H1 (cell line): Measurements from ENCODE around the gene PPCDC. TPM values are rescaled to one million over a fixed set of nuclear protein-coding genes. Genes with fewer than 3 reads are reported as not detected.

ENCODE experiments used
- CTCF ChIA-PET: fragments of 300-600 bp; sonication (Branson Sonifier 250); formaldehyde crosslinking; loops from one replicate; lab custom pipeline; 2021; ENCODE audit not compliant: partially characterized antibody; lab: Charles Lee
- POLR2A ChIA-PET: fragments of 300-600 bp; sonication (Branson Sonifier 250); formaldehyde crosslinking; loops from one replicate; lab custom pipeline; 2021; ENCODE audit warnings: inconsistent platforms; ENCODE audit not compliant: partially characterized antibody; lab: Charles Lee
- DNase-seq, 2 experiments: peaks; one replicate each; pipeline versions ENCODE4 v3.0.0 to v3.0.0-alpha.2; 2010 to 2022; ENCODE audit warnings: low spot score in 2 of 2, low read depth in 1 of 2, mixed read lengths in 1 of 2
- FAIRE-seq: peaks from 2 replicates; lab custom pipeline; 2011; peaks lifted over from hg19 to GRCh38; lab: Jason Lieb, UNC
- H2AFZ ChIP-seq: 2 replicates; pipeline ENCODE4 v1.8.1; 2012; ENCODE audit warnings: low read length, inconsistent platforms
- H2AK5ac ChIP-seq: 2 replicates; pipeline ENCODE4 v1.6.1; 2013; ENCODE audit warnings: low read depth, low read length
- H2BK120ac ChIP-seq: replicated peaks from 2 replicates; pipeline ENCODE3; 2013; ENCODE audit warnings: low read depth, low read length, inconsistent platforms
- H2BK12ac ChIP-seq: 2 replicates; pipeline ENCODE4 v1.6.1; 2013; ENCODE audit warnings: low read depth, low read length
- H2BK15ac ChIP-seq: 2 replicates; pipeline ENCODE4 v1.6.1; 2013; ENCODE audit warnings: low read length
- H2BK20ac ChIP-seq: 2 replicates; pipeline ENCODE4 v1.6.1; 2013; ENCODE audit warnings: low read length
- H2BK5ac ChIP-seq: 2 replicates; pipeline ENCODE4 v1.6.1; 2013; ENCODE audit warnings: low read depth, low read length
- H3K14ac ChIP-seq: 2 replicates; pipeline ENCODE4 v1.6.1; 2013; ENCODE audit warnings: inconsistent platforms; ENCODE audit not compliant: insufficient read length
- H3K18ac ChIP-seq: 2 replicates; pipeline ENCODE4 v1.6.1; 2013; ENCODE audit warnings: low read length; ENCODE audit errors: extremely low read depth
- H3K23ac ChIP-seq: 2 replicates; pipeline ENCODE4 v1.6.1; 2013; ENCODE audit warnings: inconsistent platforms; ENCODE audit not compliant: insufficient read length
- H3K23me2 ChIP-seq: 2 replicates; pipeline ENCODE4 v1.6.1; 2013; ENCODE audit warnings: low read depth, low read length
- H3K27ac ChIP-seq: 2 replicates; pipeline ENCODE4 v1.6.1; 2011; ENCODE audit warnings: low read depth, low read length, inconsistent platforms
- H3K27me3 ChIP-seq, 4 experiments: replicated peaks in 1 of 4; 1 replicate in 1 of 4; 2 replicates in 3 of 4; pipeline versions ENCODE4 v1.6.1 to v1.8.1; 2011 to 2013; ENCODE audit warnings: low read length in 3 of 4, mild to moderate bottlenecking in 3 of 4, inconsistent platforms in 2 of 4, mixed read lengths in 2 of 4, moderate library complexity in 1 of 4; ENCODE audit not compliant: control insufficient read depth in 3 of 4, insufficient read depth in 3 of 4; ENCODE audit errors: extremely low read depth in 1 of 4
- H3K36me3 ChIP-seq, 4 experiments: 2 replicates each; pipeline versions ENCODE4 v1.6.1 to v1.8.1; 2011 to 2013; ENCODE audit warnings: mild to moderate bottlenecking in 4 of 4, low read length in 3 of 4, moderate library complexity in 2 of 4, control low read depth in 1 of 4, inconsistent platforms in 1 of 4; ENCODE audit not compliant: insufficient read depth in 4 of 4, control insufficient read depth in 2 of 4
- H3K4ac ChIP-seq: replicated peaks from 2 replicates; pipeline ENCODE3; 2013; ENCODE audit warnings: low read length, low read depth, mixed read lengths, inconsistent platforms; ENCODE audit not compliant: insufficient read length
- H3K4me1 ChIP-seq, 4 experiments: replicated peaks in 1 of 4; 1 replicate in 1 of 4; 2 replicates in 3 of 4; pipeline versions ENCODE4 v1.6.1 to v1.8.1; 2011 to 2013; ENCODE audit warnings: low read length in 3 of 4, inconsistent platforms in 2 of 4, mixed read lengths in 1 of 4; ENCODE audit not compliant: insufficient read depth in 4 of 4, control insufficient read depth in 3 of 4
- H3K4me2 ChIP-seq, 2 experiments: 2 replicates each; pipeline versions ENCODE4 v1.6.1 to v1.8.1; 2011 to 2013; ENCODE audit warnings: low read depth in 2 of 2, low read length in 2 of 2, control low read depth in 1 of 2, inconsistent platforms in 1 of 2, mild to moderate bottlenecking in 1 of 2; ENCODE audit not compliant: insufficient read depth in 1 of 2
- H3K4me3 ChIP-seq, 4 experiments: fragments of 200-600, 300-600 bp in 1 of 4; sonication (generic), shearing (Covaris generic), sonication (Bioruptor Twin) in 1 of 4; 2 replicates each; pipeline versions ENCODE4 v1.5.1 to v1.8.1; 2011 to 2016; ENCODE audit warnings: low read length in 4 of 4, low read depth in 3 of 4, control low read depth in 2 of 4, inconsistent platforms in 2 of 4, mild to moderate bottlenecking in 2 of 4, mixed read lengths in 1 of 4, moderate library complexity in 1 of 4; ENCODE audit not compliant: insufficient read depth in 2 of 4; ENCODE audit errors: extremely low read depth in 1 of 4
- H3K56ac ChIP-seq: replicated peaks from 2 replicates; pipeline ENCODE3; 2013; ENCODE audit warnings: low read depth, mild to moderate bottlenecking, mixed read lengths, low read length, inconsistent platforms; ENCODE audit not compliant: insufficient read length
- H3K79me1 ChIP-seq: 2 replicates; pipeline ENCODE4 v1.6.1; 2013; ENCODE audit warnings: low read depth, low read length, control low read depth
- H3K79me2 ChIP-seq, 2 experiments: 2 replicates each; pipeline versions ENCODE4 v1.6.1 to v1.8.1; 2012 to 2013; ENCODE audit warnings: low read length in 2 of 2, mild to moderate bottlenecking in 2 of 2, inconsistent platforms in 1 of 2; ENCODE audit not compliant: insufficient read depth in 2 of 2, control insufficient read depth in 1 of 2
- H3K9ac ChIP-seq, 4 experiments: replicated peaks in 1 of 4; 1 replicate in 1 of 4; 2 replicates in 3 of 4; pipeline versions ENCODE4 v1.6.1 to v1.8.1; 2011 to 2013; ENCODE audit warnings: low read depth in 3 of 4, low read length in 3 of 4, control low read depth in 2 of 4, mild to moderate bottlenecking in 2 of 4, moderate library complexity in 2 of 4, inconsistent platforms in 1 of 4; ENCODE audit errors: extremely low read depth in 1 of 4
- H3K9me3 ChIP-seq, 2 experiments: 2 replicates each; pipeline versions ENCODE4 v1.6.1 to v1.8.1; 2012 to 2013; ENCODE audit warnings: mild to moderate bottlenecking in 2 of 2, moderate library complexity in 2 of 2, control low read depth in 1 of 2, inconsistent platforms in 1 of 2, low read depth in 1 of 2, low read length in 1 of 2, mixed read lengths in 1 of 2; ENCODE audit not compliant: insufficient read depth in 2 of 2
- H4K20me1 ChIP-seq, 2 experiments: replicated peaks in 1 of 2; 2 replicates each; pipeline versions ENCODE3 to v1.8.1; 2011 to 2013; ENCODE audit warnings: inconsistent platforms in 2 of 2, low read length in 2 of 2, mild to moderate bottlenecking in 1 of 2; ENCODE audit not compliant: insufficient read depth in 2 of 2, control insufficient read depth in 1 of 2
- H4K5ac ChIP-seq: 2 replicates; pipeline ENCODE4 v1.6.1; 2013; ENCODE audit warnings: low read length, low read depth, mixed read lengths, inconsistent platforms; ENCODE audit not compliant: insufficient read length
- H4K8ac ChIP-seq: 2 replicates; pipeline ENCODE4 v1.8.0; 2013; ENCODE audit warnings: mild to moderate bottlenecking, moderate library complexity, low read length, inconsistent platforms; ENCODE audit not compliant: insufficient read depth; ENCODE audit errors: extremely low read depth
- H4K91ac ChIP-seq: replicated peaks from 2 replicates; pipeline ENCODE3; 2013; ENCODE audit warnings: low read length, mixed read lengths, inconsistent platforms; ENCODE audit not compliant: insufficient read length
- ASH2L ChIP-seq: fragments of 200-600, 300-600 bp; sonication (generic); IDR thresholded peaks from one replicate; pipeline ENCODE4 v1.7.1; 2017; ENCODE audit warnings: low read length
- CHD1 ChIP-seq: IDR thresholded peaks from 2 replicates; pipeline ENCODE4 v1.6.1; 2012; ENCODE audit warnings: low read depth, low read length, improper control_type of control experiment
- EP300 ChIP-seq, 2 experiments: IDR thresholded peaks; 1 replicate in 1 of 2; 2 replicates in 1 of 2; pipeline ENCODE4 v1.6.1; 2011 to 2012; ENCODE audit warnings: low read depth in 2 of 2, low read length in 2 of 2, mild to moderate bottlenecking in 2 of 2, borderline replicate concordance in 1 of 2, inconsistent platforms in 1 of 2, moderate library complexity in 1 of 2
- EZH2 ChIP-seq: fragments of 200-600 bp; sonication (generic); IDR thresholded peaks from 2 replicates; pipeline ENCODE4 v1.7.1; 2012; ENCODE audit warnings: low read depth, mild to moderate bottlenecking, moderate library complexity, low read length, inconsistent platforms; ENCODE audit not compliant: severe bottlenecking
- HDAC6 ChIP-seq: IDR thresholded peaks from one replicate; pipeline ENCODE4 v1.7.1; 2012; ENCODE audit warnings: low read depth, mild to moderate bottlenecking, inconsistent platforms, low read length, moderate library complexity
- KDM1A ChIP-seq: fragments of 200-600, 300-600 bp; sonication (generic); IDR thresholded peaks from 2 replicates; pipeline ENCODE4 v1.7.1; 2016; ENCODE audit warnings: mild to moderate bottlenecking, low read length, borderline replicate concordance
- NRF1 ChIP-seq: IDR thresholded peaks from 2 replicates; pipeline ENCODE4 v1.6.1; 2011; ENCODE audit warnings: mild to moderate bottlenecking, low read depth, low read length, improper control_type of control experiment
- POU5F1 ChIP-seq: IDR thresholded peaks from 2 replicates; pipeline ENCODE4 v1.6.1; 2011; ENCODE audit warnings: low read depth, mild to moderate bottlenecking, low read length, moderate library complexity
- RBBP5 ChIP-seq: IDR thresholded peaks from 2 replicates; pipeline ENCODE4 v1.7.1; 2012; ENCODE audit warnings: low read depth, mild to moderate bottlenecking, inconsistent platforms, low read length, moderate library complexity, borderline replicate concordance
- SAP30 ChIP-seq: fragments of 300-600 bp; sonication (generic); IDR thresholded peaks from 2 replicates; pipeline ENCODE4 v1.7.1; 2012; ENCODE audit warnings: low read length, moderate library complexity, mild to moderate bottlenecking, inconsistent platforms; ENCODE audit not compliant: insufficient read depth, insufficient replicate concordance
- SP1 ChIP-seq: IDR thresholded peaks from 2 replicates; pipeline ENCODE4 v1.6.1; 2011; ENCODE audit warnings: low read depth, low read length
- TAF7 ChIP-seq: optimal IDR thresholded peaks from 2 replicates; pipeline ENCODE3; 2011; ENCODE audit warnings: low read depth, mild to moderate bottlenecking, inconsistent platforms, low read length, moderate library complexity, borderline replicate concordance
- USF2 ChIP-seq: IDR thresholded peaks from 2 replicates; pipeline ENCODE4 v1.6.1; 2011; ENCODE audit warnings: low read length, improper control_type of control experiment
- WGBS, 2 experiments: shearing (Covaris generic) in 1 of 2; methylation state at CpG; one replicate each; pipeline versions ENCODE4 v1.1.6 to v1.1.7; 2013 to 2015; ENCODE audit warnings: low lambda C conversion rate in 2 of 2, mixed read lengths in 2 of 2, inconsistent platforms in 1 of 2, low coverage in 1 of 2, missing lambda C conversion rate in 1 of 2; ENCODE audit not compliant: insufficient replicate concordance in 2 of 2, insufficient coverage in 1 of 2, insufficient read length in 1 of 2; ENCODE audit errors: extremely low coverage in 1 of 2, missing lambda C conversion rate in 1 of 2; 5-methylcytosine and 5-hydroxymethylcytosine counted together
- polyA plus RNA-seq, 7 experiments: library from polyadenylated mRNA; depleted of rRNA in 3 of 7; stranded (reverse) in 5 of 7; unstranded in 2 of 7; fragments of >200 nt in 5 of 7; fragments of 200-250 nt in 2 of 7; gene quantifications; 1 replicate in 5 of 7; 2 replicates in 1 of 7; 4 replicates in 1 of 7; pipeline versions ENCODE4 v1.2.1 to v1.2.3, GENCODE V29; 2011 to 2013; ENCODE audit warnings: missing spikeins in 2 of 7, mixed read lengths in 2 of 7
- total RNA-seq: library from RNA; stranded (reverse); fragmentation: NEBNext Ultra II Directional; extraction: Animal tissue kit (Norgen Biotek cat#: 25700); gene quantifications from 2 replicates; pipeline ENCODE4 v1.2.1, GENCODE V29; 2021

Gene PPCDC
- total and polyA plus RNA-seq, 2 of the 8 experiments (the other 6 are each of a cell fraction or from before 2014, with no cell fraction given): 11.3 to 29.7 TPM

GRCh38 chr15:75073197-75073596 lies 49.8 kb downstream of the PPCDC start:
- Histone ChIP-seq H3K23ac (no peak overlapping the region), H4K8ac (no peak overlapping the region), H2AK5ac (no peak overlapping the region), H3K4me3 (no peak overlapping the region), H2BK120ac (no peak overlapping the region), H4K5ac (no peak overlapping the region), H2BK15ac (no peak overlapping the region), H3K23me2 (no peaks in the 10 kb centered on the region), H3K18ac (no peak overlapping the region), H3K9me3 (no peaks in the 10 kb centered on the region), H3K56ac (no peak overlapping the region), H2AFZ (no peak overlapping the region), H3K27me3 (no peaks in the 10 kb centered on the region; a peak in 1 of 7 replicates), H3K9ac (no peak overlapping the region), H3K14ac (no peak overlapping the region), H3K4me2 (no peak overlapping the region), H4K20me1 (no peaks in the 10 kb centered on the region), H2BK5ac (no peak overlapping the region), H2BK12ac (no peak overlapping the region), H3K79me1 (no peaks in the 10 kb centered on the region), H3K27ac (no peak overlapping the region), H4K91ac (no peak overlapping the region), H3K4me1 (no peaks in the 10 kb centered on the region), H3K36me3 (no peaks in the 10 kb centered on the region), H2BK20ac (no peak overlapping the region), H3K79me2 (no peaks in the 10 kb centered on the region), H3K4ac (no peak overlapping the region)
- POLR2A ChIA-PET: no interaction called here
- no peak for DNase-seq
- CTCF ChIA-PET: interaction anchor here (0.7 to 1.5 kb wide), 3 partner anchors 23 to 135 kb away, joined by 3 to 4 read pairs (median 4); no protein-coding TSS in a partner anchor
- no peak for FAIRE-seq
- 74% methylated on average over 3 of the region's 3 CpGs; no CpG with 5 or more reads in 1 of the 2 experiments for WGBS, 2 experiments
- TF ChIP-seq TAF7 (no peak), KDM1A (no peak), EP300 (IDR thresholded peaks at IDR 0.05; ENCODE audit: borderline replicate concordance in 1 of 2, low read depth in 2 of 2, low read length in 2 of 2) (no peak), USF2 (no peak), RBBP5 (no peak), EZH2 (no peak), CHD1 (no peak), NRF1 (no peak), SAP30 (no peak), HDAC6 (no peak), SP1 (no peak), ASH2L (no peak), POU5F1 (no peak)
